ENCODE results near the gene GDPD4. TPM values are rescaled to one million over a fixed set of nuclear protein-coding genes. Genes with fewer than 3 reads are reported as not detected.

GDPD4 gene, protein sequence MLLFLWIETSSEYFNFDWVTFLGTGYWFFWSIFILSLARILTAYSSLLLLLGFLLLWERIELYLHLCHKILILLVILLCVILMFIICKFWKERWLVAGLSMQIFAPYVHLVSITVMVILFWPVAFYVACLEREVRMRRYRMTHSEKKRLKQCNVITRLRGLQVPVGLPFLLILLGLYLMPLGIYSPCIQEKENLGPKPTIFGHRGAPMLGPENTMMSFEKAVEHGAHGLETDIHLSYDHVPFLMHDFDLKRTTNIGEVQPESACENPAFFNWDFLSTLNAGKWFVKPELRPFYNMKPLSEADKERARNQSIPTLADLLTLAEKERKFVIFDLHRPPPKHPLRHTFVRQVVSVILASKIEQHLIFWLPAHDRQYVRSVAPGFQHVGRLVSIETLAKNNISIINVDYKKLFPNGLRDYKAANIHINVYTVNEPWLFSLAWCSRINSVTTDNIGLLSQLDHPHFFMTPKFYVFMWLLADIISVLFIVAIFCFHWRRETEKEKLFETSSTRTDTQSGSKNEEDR
- total RNA-seq (not detected), polyA plus RNA-seq (under 1 TPM in 1 of 3 donors, not detected in 2; 0.12 TPM)
- long read RNA-seq, donor 1: 0 reads
- long read RNA-seq, donor 2: 0 reads
- long read RNA-seq, donor 3: 0 reads
- long read RNA-seq, donor 4: 0 reads
- long read RNA-seq, donor 5: 0 reads
- long read RNA-seq, donor 6: 0 reads
- long read RNA-seq, donor 7: 0 reads
- long read RNA-seq, donor 8: 0 reads
- long read RNA-seq, donor 9: 0 reads
- long read RNA-seq, donor 10: 0 reads

DNA sequence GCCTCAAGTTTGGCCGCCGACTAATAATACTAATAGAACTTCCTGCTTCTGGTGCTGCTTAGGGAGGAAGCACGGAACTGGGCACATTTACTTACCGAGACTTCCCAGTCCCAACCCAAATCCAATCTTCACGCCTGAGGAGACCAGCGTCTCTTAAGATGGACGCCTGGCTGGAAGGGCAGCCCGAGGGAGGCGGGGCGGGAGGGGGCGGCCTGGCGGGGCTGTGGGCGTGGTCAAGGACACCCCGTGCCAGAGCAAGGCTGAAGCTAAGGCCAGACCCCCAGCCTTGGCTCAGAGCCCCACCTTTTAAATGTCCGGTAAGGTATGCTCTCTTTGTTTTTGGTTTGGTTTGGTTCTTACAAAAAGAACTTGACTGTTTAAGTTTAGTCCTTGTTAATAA, at the start of gene GDPD4:
Gene GDPD4, minus strand, starts transcription at position 177 of the 400 bp plus-strand sequence. CDS start 16,549 bp downstream, outside the sequence.
- no peak within 1 kb of the TSS for H3K4me3 ChIP-seq
- 87 to 94% (median 91%) methylated on average over 15 of the region's 15 CpGs for WGBS, 5 donors
- TF ChIP-seq EP300 (IDR thresholded peaks at IDR 0.05): no peak
- TF ChIP-seq POLR2A (IDR thresholded peaks at IDR 0.05): no peak
- no peak for TF ChIP-seq POLR2AphosphoS5 (IDR thresholded peaks at IDR 0.05)
- TF ChIP-seq, protein P1, sequence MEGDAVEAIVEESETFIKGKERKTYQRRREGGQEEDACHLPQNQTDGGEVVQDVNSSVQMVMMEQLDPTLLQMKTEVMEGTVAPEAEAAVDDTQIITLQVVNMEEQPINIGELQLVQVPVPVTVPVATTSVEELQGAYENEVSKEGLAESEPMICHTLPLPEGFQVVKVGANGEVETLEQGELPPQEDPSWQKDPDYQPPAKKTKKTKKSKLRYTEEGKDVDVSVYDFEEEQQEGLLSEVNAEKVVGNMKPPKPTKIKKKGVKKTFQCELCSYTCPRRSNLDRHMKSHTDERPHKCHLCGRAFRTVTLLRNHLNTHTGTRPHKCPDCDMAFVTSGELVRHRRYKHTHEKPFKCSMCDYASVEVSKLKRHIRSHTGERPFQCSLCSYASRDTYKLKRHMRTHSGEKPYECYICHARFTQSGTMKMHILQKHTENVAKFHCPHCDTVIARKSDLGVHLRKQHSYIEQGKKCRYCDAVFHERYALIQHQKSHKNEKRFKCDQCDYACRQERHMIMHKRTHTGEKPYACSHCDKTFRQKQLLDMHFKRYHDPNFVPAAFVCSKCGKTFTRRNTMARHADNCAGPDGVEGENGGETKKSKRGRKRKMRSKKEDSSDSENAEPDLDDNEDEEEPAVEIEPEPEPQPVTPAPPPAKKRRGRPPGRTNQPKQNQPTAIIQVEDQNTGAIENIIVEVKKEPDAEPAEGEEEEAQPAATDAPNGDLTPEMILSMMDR (IDR thresholded peaks at IDR 0.05): no peak
- H3K9me3 ChIP-seq: no peaks in the 10 kb centered on the region
- H3K27ac ChIP-seq: peak within 1 kb of the TSS in 4 of 5 donors; percentile 34 to 70 (median 46)
- intact Hi-C loops (cut with DNase I; ENCODE audit: low total_unique reads): no loop called here
- DNase-seq: no peak
- no peaks in the 10 kb centered on the region for H3K36me3 ChIP-seq
- no peaks in the 10 kb centered on the region for H3K27me3 ChIP-seq
- no peaks in the 10 kb centered on the region for H3K4me1 ChIP-seq

DNA sequence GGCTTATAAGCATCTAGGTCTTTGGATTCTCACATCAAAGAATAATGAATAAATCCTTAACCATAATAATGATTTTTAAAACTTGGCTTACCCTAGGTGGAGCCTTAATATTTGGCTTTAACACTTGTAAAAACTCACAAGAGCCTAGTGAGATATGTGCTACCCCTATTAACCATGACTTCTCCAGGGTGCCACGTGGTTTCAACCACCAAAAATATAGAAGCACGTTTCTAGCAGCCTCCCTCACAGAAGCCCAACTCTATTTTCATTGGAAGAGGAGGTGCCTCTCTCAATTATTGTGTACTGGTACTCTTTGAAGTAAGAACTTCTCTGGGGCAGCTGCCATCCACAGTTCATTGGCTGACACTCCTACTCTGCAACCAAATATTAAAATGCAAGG, 46.5 kb upstream of the GDPD4 start:
- no peak for DNase-seq
- Histone ChIP-seq H3K9me3 (no peaks in the 10 kb centered on the region), H3K27me3 (no peaks in the 10 kb centered on the region), H3K4me3 (no peak overlapping the region), H3K27ac (no peak overlapping the region), H3K36me3 (peaks cover 0 to 63% (median 48%) of the 10 kb centered on the region in 4 donors), H3K4me1 (peaks cover 0 to 14% (median 5%) of the 10 kb centered on the region in 4 donors)
- intact Hi-C loops (cut with DNase I; ENCODE audit: low total_unique reads): no loop called here
- TF ChIP-seq POLR2A (IDR thresholded peaks at IDR 0.05): no peak
- TF ChIP-seq EP300 (IDR thresholded peaks at IDR 0.05): no peak
- TF ChIP-seq POLR2AphosphoS5 (IDR thresholded peaks at IDR 0.05): no peak
- TF ChIP-seq, protein P1 (IDR thresholded peaks at IDR 0.05): no peak
- WGBS, 5 donors: 80 to 90% (median 85%) methylated on average over 2 of the region's 2 CpGs

DNA sequence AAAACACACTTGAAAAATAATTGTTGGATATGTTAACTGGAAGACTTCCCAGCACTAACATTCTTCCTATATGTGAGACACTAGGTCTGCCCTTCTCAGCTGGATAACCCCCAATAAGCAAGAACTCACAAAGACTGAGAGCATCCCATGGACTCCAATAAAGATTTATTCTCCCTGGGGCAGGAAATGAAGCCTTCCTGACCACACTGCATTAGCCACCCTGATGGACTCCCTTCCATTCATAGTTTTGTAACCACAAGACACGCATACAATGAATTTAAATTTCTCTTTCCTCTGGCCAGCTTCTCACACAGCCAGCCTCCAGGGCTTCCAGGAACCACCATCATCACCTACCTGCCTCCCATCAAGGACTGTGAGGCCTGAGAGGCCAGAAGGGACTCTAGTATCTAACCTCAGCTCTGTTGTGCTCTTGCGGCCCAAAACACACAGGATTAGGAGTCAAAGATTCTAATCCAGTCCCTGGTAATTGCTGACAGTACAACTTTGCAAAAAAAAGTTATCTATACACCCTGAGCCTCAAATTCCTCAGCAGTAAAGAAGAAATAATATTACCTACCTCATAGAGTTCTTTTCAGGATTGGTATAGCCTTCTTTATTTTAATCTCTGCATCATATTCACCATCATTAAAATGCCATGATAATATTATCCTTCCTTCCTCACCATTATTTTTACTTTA, 45.6 kb upstream of the GDPD4 start:
- H3K27ac ChIP-seq: no peak overlapping the region
- intact Hi-C loops (cut with DNase I; ENCODE audit: low total_unique reads): no loop called here

More for the DNA sequence above, 45.6 kb upstream of the GDPD4 start:
- DNase-seq: peak in 1 of 2 donors; percentile 23
- Histone ChIP-seq H3K9me3 (no peaks in the 10 kb centered on the region), H3K27me3 (no peaks in the 10 kb centered on the region), H3K4me1 (peaks cover 0 to 12% (median 5%) of the 10 kb centered on the region in 4 donors), H3K36me3 (peaks cover 0 to 66% (median 56%) of the 10 kb centered on the region in 4 donors), H3K4me3 (no peak overlapping the region)
- 84 to 100% (median 96%) methylated on average over 2 of the region's 2 CpGs for WGBS, 5 donors
- TF ChIP-seq POLR2AphosphoS5 (IDR thresholded peaks at IDR 0.05) (no peak), EP300 (IDR thresholded peaks at IDR 0.05) (no peak), POLR2A (IDR thresholded peaks at IDR 0.05) (no peak)
- TF ChIP-seq, protein P1 (IDR thresholded peaks at IDR 0.05): no peak

Measured in stomach (tissue), 19 donors.